WTC11 (cell line): ENCODE measurements around the gene BCL7C. TPM values are rescaled to one million over a fixed set of nuclear protein-coding genes. Genes with fewer than 3 reads are reported as not detected.

Source experiments
- AR ChIP-seq: fragments of 250-450 bp; sonication (Bioruptor Pico); IDR thresholded peaks from 2 replicates; pipeline ENCODE4 v1.9.0; 2021; ENCODE audit warnings: mild to moderate bottlenecking
- ARID4B ChIP-seq: sonication (generic); formaldehyde crosslinking; IDR thresholded peaks from 2 replicates; pipeline ENCODE4 v1.8.0; 2023; ENCODE audit warnings: missing genetic modification reagents, mild to moderate bottlenecking, borderline replicate concordance
- ERG ChIP-seq: fragments of 250-450 bp; sonication (Bioruptor Pico); IDR thresholded peaks from 2 replicates; pipeline ENCODE4 v1.8.0; 2021; ENCODE audit warnings: mild to moderate bottlenecking
- ETV6 ChIP-seq: sonication (generic); formaldehyde crosslinking; IDR thresholded peaks from 2 replicates; pipeline ENCODE4 v1.8.1; 2022; ENCODE audit warnings: mild to moderate bottlenecking, missing genetic modification reagents
- FOXK1 ChIP-seq: sonication (generic); formaldehyde crosslinking; IDR thresholded peaks from 2 replicates; pipeline ENCODE4 v1.8.0; 2022; ENCODE audit warnings: mild to moderate bottlenecking, moderate library complexity, missing genetic modification reagents
- GTF2I ChIP-seq: fragments of 250-450 bp; sonication (Bioruptor Pico); conservative IDR thresholded peaks from 2 replicates; pipeline ENCODE4 v1.4.0; 2021; ENCODE audit warnings: mild to moderate bottlenecking
- HMGA2 ChIP-seq: fragments of 250-450 bp; sonication (Bioruptor Pico); IDR thresholded peaks from 2 replicates; pipeline ENCODE4 v1.4.0; 2021; ENCODE audit warnings: mild to moderate bottlenecking, moderate library complexity
- NR2C2 ChIP-seq: sonication (generic); formaldehyde crosslinking; IDR thresholded peaks from 2 replicates; pipeline ENCODE4 v1.8.0; 2022; ENCODE audit warnings: mild to moderate bottlenecking, missing genetic modification reagents
- OVOL2 ChIP-seq: fragments of 250-450 bp; sonication (Bioruptor Pico); IDR thresholded peaks from 2 replicates; pipeline ENCODE4 v1.9.0; 2021; ENCODE audit warnings: mild to moderate bottlenecking, borderline replicate concordance
- RELA ChIP-seq: sonication (generic); formaldehyde crosslinking; IDR thresholded peaks from 2 replicates; pipeline ENCODE4 v1.8.1; 2022; ENCODE audit warnings: missing genetic modification reagents, mild to moderate bottlenecking, borderline replicate concordance
- SP1 ChIP-seq: sonication (generic); formaldehyde crosslinking; conservative IDR thresholded peaks from 2 replicates; pipeline ENCODE4 v1.8.1; 2022; ENCODE audit warnings: missing genetic modification reagents
- STAT6 ChIP-seq: sonication (generic); formaldehyde crosslinking; conservative IDR thresholded peaks from 2 replicates; pipeline ENCODE4 v1.8.1; 2023; ENCODE audit warnings: mild to moderate bottlenecking, low read depth, missing genetic modification reagents, moderate library complexity
- TEAD4 ChIP-seq: sonication (generic); formaldehyde crosslinking; IDR thresholded peaks from 2 replicates; pipeline ENCODE4 v1.8.0; 2022; ENCODE audit warnings: mild to moderate bottlenecking, missing genetic modification reagents
- USF2 ChIP-seq: sonication (generic); formaldehyde crosslinking; IDR thresholded peaks from 2 replicates; pipeline ENCODE4 v1.8.1; 2023; ENCODE audit warnings: mild to moderate bottlenecking, missing genetic modification reagents, moderate library complexity
- ZBTB43 ChIP-seq: sonication (generic); formaldehyde crosslinking; IDR thresholded peaks from 2 replicates; pipeline ENCODE4 v1.8.1; 2023; ENCODE audit warnings: mild to moderate bottlenecking, missing genetic modification reagents
- ZNF416 ChIP-seq: fragments of 250-450 bp; sonication (Bioruptor Pico); IDR thresholded peaks from 2 replicates; pipeline ENCODE4 v1.9.0; 2021; ENCODE audit warnings: mild to moderate bottlenecking, inconsistent platforms
- ZNF512 ChIP-seq: sonication (generic); formaldehyde crosslinking; IDR thresholded peaks from 2 replicates; pipeline ENCODE4 v1.8.1; 2022; ENCODE audit warnings: missing genetic modification reagents, borderline replicate concordance
- ZNF532 ChIP-seq: fragments of 250-450 bp; sonication (Bioruptor Pico); IDR thresholded peaks from 2 replicates; pipeline ENCODE4 v1.9.0; 2021; ENCODE audit warnings: mild to moderate bottlenecking, borderline replicate concordance
- total RNA-seq: library from RNA; stranded (reverse); gene quantifications from 3 replicates; pipeline ENCODE4 v1.2.3, GENCODE V29; 2021

BCL7C gene
- total RNA-seq, 1 experiment from 2014 or later = 18.3 TPM

- TF ChIP-seq ARID4B (CRISPR knock-in tag) = no peak
- no peak for TF ChIP-seq OVOL2 (CRISPR knock-in tag)
- TF ChIP-seq ZNF512 = no peak
- no peak for TF ChIP-seq GTF2I (CRISPR knock-in tag)
- TF ChIP-seq RELA (CRISPR knock-in tag) = no peak
- no peak for TF ChIP-seq HMGA2 (CRISPR knock-in tag)
- TF ChIP-seq ETV6 (CRISPR knock-in tag) = no peak
- no peak for TF ChIP-seq ZNF416 (CRISPR knock-in tag)
- TF ChIP-seq ZBTB43 = no peak
- peak; percentile 56 for TF ChIP-seq USF2 (CRISPR knock-in tag)
- no peak for TF ChIP-seq STAT6
- 0 out of 2 replicates have a peak, but pooled peaks have one; percentile 13 for TF ChIP-seq SP1 (CRISPR knock-in tag)
- TF ChIP-seq AR (CRISPR knock-in tag) = no peak
- TF ChIP-seq ERG (CRISPR knock-in tag) = no peak
- no peak for TF ChIP-seq ZNF532 (CRISPR knock-in tag)
- TF ChIP-seq NR2C2 = no peak
- no peak for TF ChIP-seq FOXK1 (CRISPR knock-in tag)
- TF ChIP-seq TEAD4 (CRISPR knock-in tag) = no peak
Measured at GRCh38 chr16:30941600-30942425, 47.9 kb upstream of the BCL7C start (continued).
